H7 (cell line): ENCODE results near the gene BCAT1. TPM values are rescaled to one million over a fixed set of nuclear protein-coding genes. Genes with fewer than 3 reads are reported as not detected.

Experiments
- DNase-seq: peaks from one replicate; pipeline ENCODE4 v3.0.0; 2012
- H3K27me3 ChIP-seq: 2 replicates; pipeline ENCODE4 v1.6.0; 2011; ENCODE audit warnings: mild to moderate bottlenecking, low read length; ENCODE audit not compliant: control insufficient read depth, insufficient read depth
- H3K36me3 ChIP-seq: replicated peaks from 2 replicates; pipeline ENCODE4 v1.5.1; 2011; ENCODE audit warnings: low read length; ENCODE audit not compliant: control insufficient read depth, insufficient read depth
- H3K4me3 ChIP-seq: 2 replicates; pipeline ENCODE4 v1.5.1; 2011; ENCODE audit warnings: low read depth, mild to moderate bottlenecking, control low read depth, low read length, moderate library complexity; ENCODE audit not compliant: insufficient read depth
- total RNA-seq: library from RNA; depleted of rRNA; stranded (reverse); fragments of >200 nt; shearing (Covaris generic); gene quantifications from 2 replicates; pipeline ENCODE4 v1.2.3, GENCODE V29; 2014

The BCAT1 gene
- total RNA-seq, 1 experiment from 2014 or later: 150 TPM

DNA sequence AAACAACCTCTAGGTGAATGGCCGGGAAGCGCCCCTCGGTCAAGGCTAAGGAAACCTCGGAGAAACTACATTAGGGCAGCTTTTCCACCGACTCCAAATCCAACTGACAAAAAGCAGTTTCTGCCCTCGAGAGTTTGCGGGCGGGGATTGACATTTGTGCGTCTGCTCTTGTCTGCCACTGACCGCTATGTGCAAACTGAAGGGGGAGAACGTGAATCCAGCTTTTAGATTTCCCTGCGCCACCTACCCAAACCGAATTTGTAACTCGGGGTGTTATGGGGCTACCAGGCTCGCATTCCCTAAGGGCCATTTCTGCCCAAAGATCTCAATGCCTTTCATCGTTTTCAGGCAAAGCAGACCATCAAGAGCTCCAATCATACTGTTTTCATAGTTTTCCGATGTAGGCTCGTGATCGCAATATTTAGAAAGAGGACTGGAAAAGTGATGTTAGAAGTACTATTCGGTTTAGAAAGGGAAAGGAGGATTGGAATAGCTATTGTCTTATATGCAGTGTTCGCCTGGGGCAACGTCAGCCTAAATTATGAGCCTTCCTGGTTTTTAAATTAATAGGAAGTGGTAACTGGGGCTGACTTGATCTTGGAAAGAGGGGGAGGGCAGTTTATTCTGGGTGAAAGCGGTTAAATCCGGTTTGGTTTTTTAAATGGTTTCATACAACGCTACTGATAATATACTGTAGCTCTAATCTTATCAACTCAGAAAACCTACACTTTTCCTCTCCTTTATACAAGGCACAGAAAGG is 45.4 kb downstream of the BCAT1 start:
- no peak for DNase-seq
- Histone ChIP-seq H3K4me3 (peak overlapping the region; percentile 73), H3K27me3 (no peaks in the 10 kb centered on the region), H3K36me3 (no peaks in the 10 kb centered on the region; the same call in none of the 2 replicates)

- peak; percentile 78 for DNase-seq
- Histone ChIP-seq H3K27me3 (no peaks in the 10 kb centered on the region), H3K36me3 (no peaks in the 10 kb centered on the region; the same call in 1 of the 2 replicates), H3K4me3 (peak overlapping the region; percentile 73)
Measured at GRCh38 chr12:24902511-24903328, 46.2 kb downstream of the BCAT1 start.

- peak; percentile 70 for DNase-seq
- Histone ChIP-seq H3K27me3 (no peaks in the 10 kb centered on the region), H3K36me3 (no peaks in the 10 kb centered on the region; the same call in 1 of the 2 replicates), H3K4me3 (peak overlapping the region; percentile 73)
Measured at GRCh38 chr12:24901576-24902461, 47.1 kb downstream of the BCAT1 start.

- Histone ChIP-seq H3K36me3 (no peaks in the 10 kb centered on the region; the same call in 1 of the 2 replicates), H3K4me3 (no peak overlapping the region), H3K27me3 (no peaks in the 10 kb centered on the region)
- no peak for DNase-seq
Measured at GRCh38 chr12:24900196-24900595, 48.7 kb downstream of the BCAT1 start.

GRCh38 chr12:24899503-24900075 is 49.3 kb downstream of the BCAT1 start:
- Histone ChIP-seq H3K36me3 (no peaks in the 10 kb centered on the region; the same call in 1 of the 2 replicates), H3K4me3 (no peak overlapping the region), H3K27me3 (no peaks in the 10 kb centered on the region)
- DNase-seq: no peak

DNA sequence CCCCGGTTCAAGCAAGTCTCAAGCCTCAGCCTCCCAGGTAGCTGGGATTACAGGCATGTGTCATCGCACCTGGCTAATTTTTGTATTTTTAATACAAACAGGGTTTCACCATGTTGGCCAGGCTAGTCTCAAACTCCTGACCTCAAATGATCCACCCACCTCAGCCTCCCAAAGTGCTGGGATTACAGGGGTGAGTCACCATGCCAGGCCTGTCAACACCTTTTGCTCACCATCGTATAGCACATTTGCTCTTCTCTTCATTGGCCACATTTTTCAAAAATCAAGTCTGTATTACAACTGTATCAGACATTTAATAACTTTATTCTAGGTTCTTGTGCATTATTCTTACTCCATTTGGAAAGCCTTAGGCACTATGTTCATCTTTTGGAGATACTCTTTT is 50.3 kb downstream of the BCAT1 start:
- no peak for DNase-seq
- H3K27me3 ChIP-seq: no peaks in the 10 kb centered on the region
- no peaks in the 10 kb centered on the region; the same call in 1 of the 2 replicates for H3K36me3 ChIP-seq
- H3K4me3 ChIP-seq: no peak overlapping the region

DNA sequence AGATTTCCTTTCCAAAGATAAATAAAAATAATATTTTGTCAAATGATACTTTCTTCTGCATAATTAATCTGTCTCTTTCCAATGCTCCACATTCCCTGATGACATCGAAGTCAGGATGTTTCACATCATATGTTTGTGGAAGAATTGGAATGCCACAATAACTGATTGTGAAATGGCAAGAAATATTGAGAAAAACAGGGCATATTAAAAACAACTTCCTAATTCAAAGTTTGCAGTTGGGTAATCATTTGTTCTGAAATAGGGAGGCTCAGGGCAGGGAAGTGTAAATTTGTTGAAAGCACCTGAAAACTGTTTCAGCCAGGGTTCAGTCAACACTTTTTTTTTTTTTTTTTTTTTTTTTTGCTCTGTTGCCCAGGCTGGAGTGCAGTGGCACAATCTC is 50.7 kb downstream of the BCAT1 start:
- H3K27me3 ChIP-seq: no peaks in the 10 kb centered on the region
- H3K36me3 ChIP-seq: no peaks in the 10 kb centered on the region; the same call in 1 of the 2 replicates
- DNase-seq: no peak
- no peak overlapping the region for H3K4me3 ChIP-seq

DNA sequence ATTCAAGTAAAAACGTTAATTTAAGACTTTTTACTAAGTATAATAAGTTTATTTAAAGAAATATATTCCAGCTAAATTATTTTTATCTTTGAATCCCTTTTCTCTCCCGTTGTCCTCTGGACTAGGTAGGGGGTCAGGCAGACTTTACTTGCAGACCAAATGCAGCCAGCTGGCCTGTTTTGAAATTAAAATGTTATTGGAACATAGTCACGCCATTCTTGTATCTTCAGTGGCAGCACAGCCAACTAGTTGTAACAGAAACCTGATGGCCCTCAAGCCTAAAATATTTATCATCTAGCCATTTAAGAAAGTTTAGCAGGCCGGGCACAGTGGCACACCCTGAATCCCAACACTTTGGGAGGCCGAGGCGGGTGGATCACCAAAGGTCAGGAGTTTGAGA is 52.7 kb downstream of the BCAT1 start:
- DNase-seq: no peak
- Histone ChIP-seq H3K4me3 (no peak overlapping the region), H3K27me3 (no peaks in the 10 kb centered on the region), H3K36me3 (peaks cover 1% of the 10 kb centered on the region; the same call in 1 of the 2 replicates)

- no peaks in the 10 kb centered on the region for H3K27me3 ChIP-seq
- no peak for DNase-seq
- H3K4me3 ChIP-seq: no peak overlapping the region
- peaks cover 1% of the 10 kb centered on the region; the same call in 1 of the 2 replicates for H3K36me3 ChIP-seq
Measured at GRCh38 chr12:24895612-24896011, 53.3 kb downstream of the BCAT1 start.

- peaks cover 1% of the 10 kb centered on the region; the same call in 1 of the 2 replicates for H3K36me3 ChIP-seq
- DNase-seq: no peak
- no peaks in the 10 kb centered on the region for H3K27me3 ChIP-seq
- no peak overlapping the region for H3K4me3 ChIP-seq
Measured at GRCh38 chr12:24894879-24895278, 54.0 kb downstream of the BCAT1 start.

- no peaks in the 10 kb centered on the region for H3K27me3 ChIP-seq
- H3K36me3 ChIP-seq: peaks cover 1% of the 10 kb centered on the region
- no peak for DNase-seq
- no peak overlapping the region for H3K4me3 ChIP-seq
Measured at GRCh38 chr12:24890048-24890803, 58.7 kb downstream of the BCAT1 start.

- Histone ChIP-seq H3K4me3 (no peak overlapping the region), H3K36me3 (peaks cover 1% of the 10 kb centered on the region)
- DNase-seq: no peak
Measured at GRCh38 chr12:24889411-24889810, 59.5 kb downstream of the BCAT1 start.

DNA sequence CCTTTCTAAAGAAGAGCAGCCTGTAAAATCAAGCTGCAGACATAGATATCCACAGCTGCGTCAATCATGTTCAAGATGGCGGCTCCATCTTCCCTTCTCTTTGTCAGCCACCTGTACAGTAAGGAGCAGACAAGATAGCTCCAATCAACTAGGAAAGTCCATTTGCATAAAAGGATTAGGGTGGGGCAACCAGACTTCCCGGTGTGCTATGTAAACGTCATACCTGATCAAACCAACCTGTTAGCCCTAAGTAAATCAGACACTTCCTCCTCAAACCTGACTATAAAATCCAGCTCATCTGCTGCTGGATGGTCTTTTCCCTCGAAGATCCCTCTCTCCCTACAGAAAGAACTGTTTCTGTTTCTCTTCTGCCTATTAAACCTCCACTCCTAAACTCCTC is 60.1 kb downstream of the BCAT1 start:
- no peak overlapping the region for H3K4me3 ChIP-seq
- H3K36me3 ChIP-seq: peaks cover 1% of the 10 kb centered on the region
- DNase-seq: no peak
- no peaks in the 10 kb centered on the region for H3K27me3 ChIP-seq

More at GRCh38 chr12:24889411-24889810, 59.5 kb downstream of the BCAT1 start:
- H3K27me3 ChIP-seq: no peaks in the 10 kb centered on the region
